Tibial nerve (tissue), 4 donors: ENCODE measurements around the gene PPP1R14C. TPM values are rescaled to one million over a fixed set of nuclear protein-coding genes. Genes with fewer than 3 reads are reported as not detected.

Experiments
- DNase-seq, 2 donors: peaks; one replicate each; pipeline ENCODE4 v3.0.0-alpha.2; 2019; ENCODE audit warnings: low spot score in 2 of 2
- H3K27ac ChIP-seq, 4 donors: fragments of 200-600 bp; sonication (generic) in 3 of 4; one replicate each; pipeline ENCODE4 v1.5.1; 2017 to 2019; ENCODE audit warnings: mild to moderate bottlenecking in 1 of 4
- H3K27me3 ChIP-seq, 2 donors: fragments of 200-600 bp; sonication (generic) in 1 of 2; one replicate each; pipeline versions ENCODE4 v1.5.1 to v1.6.0; 2017 to 2019
- H3K36me3 ChIP-seq, 3 donors: fragments of 200-600 bp; sonication (generic); one replicate each; pipeline ENCODE4 v1.5.1; 2018 to 2019
- H3K4me1 ChIP-seq, 4 donors: fragments of 200-600 bp; sonication (generic) in 3 of 4; one replicate each; pipeline ENCODE4 v1.5.1; 2017 to 2019
- H3K4me3 ChIP-seq, 4 donors: fragments of 200-600 bp; sonication (generic) in 3 of 4; one replicate each; pipeline ENCODE4 v1.5.1; 2017 to 2019; ENCODE audit warnings: mild to moderate bottlenecking in 1 of 4, moderate library complexity in 1 of 4
- H3K9me3 ChIP-seq, 4 donors: fragments of 200-600 bp; sonication (generic) in 3 of 4; one replicate each; pipeline ENCODE4 v1.5.1; 2017 to 2019
- CTCF ChIP-seq, 5 experiments: fragments of 200-600 bp in 3 of 5; fragments of 450-650 bp in 2 of 5; sonication (generic) in 3 of 5; IDR thresholded peaks; one replicate each; pipeline ENCODE4 v1.5.1; 2016 to 2019; ENCODE audit warnings: antibody characterized with exemption in 5 of 5, mild to moderate bottlenecking in 3 of 5, moderate library complexity in 2 of 5
- EP300 ChIP-seq, 2 donors: sonication (generic); formaldehyde crosslinking; IDR thresholded peaks; one replicate each; pipeline ENCODE4 v1.6.1; 2017; ENCODE audit warnings: antibody characterized with exemption in 2 of 2, mild to moderate bottlenecking in 1 of 2
- POLR2A ChIP-seq, 2 donors: fragments of 450-650 bp; IDR thresholded peaks; one replicate each; pipeline ENCODE4 v1.6.1; 2017; ENCODE audit warnings: antibody characterized with exemption in 2 of 2, mild to moderate bottlenecking in 2 of 2, moderate library complexity in 2 of 2
- WGBS, 2 donors: methylation state at CpG; one replicate each; pipeline ENCODE4 v1.1.5; 2018; 5-methylcytosine and 5-hydroxymethylcytosine counted together
- total RNA-seq, 4 donors: library from RNA; depleted of rRNA; stranded (reverse); fragments of >200 nt; gene quantifications; one replicate each; pipeline ENCODE4 v1.1.0, GENCODE V29; 2016

Gene PPP1R14C
- total RNA-seq, 4 donors from 2014 or later, result 0.42 TPM; not detected in 3

- WGBS, 2 donors, result 89 to 92% methylated on average over 2 of the region's 2 CpGs
- Histone ChIP-seq H3K27me3 (no peaks in the 10 kb centered on the region), H3K36me3 (no peaks in the 10 kb centered on the region), H3K9me3 (peaks cover 0 to 3% (median 0%) of the 10 kb centered on the region in 4 donors), H3K27ac (no peak overlapping the region), H3K4me1 (peaks cover 0 to 11% (median 0%) of the 10 kb centered on the region in 4 donors), H3K4me3 (no peak overlapping the region)
- TF ChIP-seq POLR2A (IDR thresholded peaks at IDR 0.05) (no peak), CTCF (IDR thresholded peaks at IDR 0.05) (no peak), EP300 (IDR thresholded peaks at IDR 0.05) (no peak)
- DNase-seq, result no peak
Measured at GRCh38 chr6:150272976-150273315, 130.1 kb downstream of the PPP1R14C start.

- H3K27ac ChIP-seq, result no peak overlapping the region
- no peaks in the 10 kb centered on the region for H3K27me3 ChIP-seq
- no peaks in the 10 kb centered on the region for H3K36me3 ChIP-seq
- peaks cover 0 to 11% (median 0%) of the 10 kb centered on the region in 4 donors for H3K4me1 ChIP-seq
- peaks cover 0 to 3% (median 0%) of the 10 kb centered on the region in 4 donors for H3K9me3 ChIP-seq
- DNase-seq, result no peak
- TF ChIP-seq POLR2A (IDR thresholded peaks at IDR 0.05), result no peak
- no peak for TF ChIP-seq CTCF (IDR thresholded peaks at IDR 0.05)
- TF ChIP-seq EP300 (IDR thresholded peaks at IDR 0.05), result no peak
- H3K4me3 ChIP-seq, result no peak overlapping the region
- 77 to 78% methylated on average over 15 of the region's 15 CpGs for WGBS, 2 donors
Measured at GRCh38 chr6:150273457-150274309, 130.8 kb downstream of the PPP1R14C start.

GRCh38 chr6:150275489-150275888 lies 132.6 kb downstream of the PPP1R14C start:
- DNase-seq, result no peak
- H3K4me1 ChIP-seq, result peaks cover 0 to 11% (median 0%) of the 10 kb centered on the region in 4 donors
- TF ChIP-seq CTCF (IDR thresholded peaks at IDR 0.05) (no peak), POLR2A (IDR thresholded peaks at IDR 0.05) (no peak), EP300 (IDR thresholded peaks at IDR 0.05) (no peak)
- 64 to 69% methylated on average over 6 of the region's 6 CpGs for WGBS, 2 donors
- H3K4me3 ChIP-seq, result no peak overlapping the region
- H3K36me3 ChIP-seq, result no peaks in the 10 kb centered on the region
- H3K27me3 ChIP-seq, result no peaks in the 10 kb centered on the region
- H3K27ac ChIP-seq, result no peak overlapping the region
- no peaks in the 10 kb centered on the region for H3K9me3 ChIP-seq

- Histone ChIP-seq H3K4me1 (peaks cover 0 to 11% (median 0%) of the 10 kb centered on the region in 4 donors), H3K4me3 (no peak overlapping the region), H3K27me3 (no peaks in the 10 kb centered on the region), H3K27ac (no peak overlapping the region), H3K9me3 (no peaks in the 10 kb centered on the region), H3K36me3 (no peaks in the 10 kb centered on the region)
- TF ChIP-seq EP300 (IDR thresholded peaks at IDR 0.05) (no peak), POLR2A (IDR thresholded peaks at IDR 0.05) (no peak), CTCF (IDR thresholded peaks at IDR 0.05) (no peak)
- WGBS, 2 donors, result 63 to 68% methylated on average over 8 of the region's 8 CpGs
- DNase-seq, result no peak
Measured at GRCh38 chr6:150276168-150276936, 133.5 kb downstream of the PPP1R14C start.
